ENCODE measurements around the gene ZFPL1. TPM values are rescaled to one million over a fixed set of nuclear protein-coding genes. Genes with fewer than 3 reads are reported as not detected.

ZFPL1 gene
- total and polyA plus RNA-seq, 10 of the 15 experiments (the other 5 are each of a cell fraction or from before 2014, with no cell fraction given), result 2.2 to 37.8 (median 27.0) TPM

DNA sequence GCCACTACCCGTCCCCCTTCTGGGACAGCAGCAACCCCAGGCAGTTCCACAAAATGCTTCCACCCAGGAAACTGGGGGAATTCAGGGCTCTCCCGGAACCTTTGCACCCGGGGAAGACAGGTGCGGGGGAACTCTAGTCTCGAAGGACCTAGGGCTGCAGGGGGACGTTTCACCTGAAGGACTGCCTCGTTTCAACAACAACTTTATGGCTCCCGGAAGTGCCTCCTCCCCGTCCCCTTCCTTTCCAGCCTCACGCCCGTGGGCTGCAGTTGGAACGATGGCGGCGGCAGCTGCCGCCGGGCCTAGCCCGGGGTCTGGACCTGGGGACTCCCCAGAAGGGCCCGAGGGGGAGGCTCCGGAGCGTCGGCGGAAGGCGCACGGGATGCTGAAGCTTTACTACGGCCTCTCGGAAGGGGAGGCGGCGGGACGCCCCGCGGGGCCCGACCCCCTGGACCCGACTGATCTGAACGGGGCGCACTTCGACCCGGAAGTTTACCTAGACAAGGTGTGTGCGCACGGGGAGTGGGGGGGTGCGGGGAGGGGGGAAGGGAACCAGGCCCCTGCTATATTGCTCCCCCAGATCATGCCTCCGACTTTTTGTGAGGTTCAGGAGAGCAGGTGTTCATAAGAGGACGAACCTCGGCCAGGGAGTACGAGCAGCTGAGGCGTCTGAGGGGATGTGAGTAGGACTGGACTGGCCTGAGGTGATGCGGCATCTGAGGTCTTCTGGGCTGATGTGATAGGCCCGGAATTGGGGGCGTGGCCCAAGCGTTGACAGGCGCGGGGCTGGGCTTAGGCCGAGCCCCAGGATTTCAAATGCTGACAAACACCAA is 12.2 kb downstream of the ZFPL1 start, which contains the start of gene VPS51 (continued):
- TF ChIP-seq, protein P1, sequence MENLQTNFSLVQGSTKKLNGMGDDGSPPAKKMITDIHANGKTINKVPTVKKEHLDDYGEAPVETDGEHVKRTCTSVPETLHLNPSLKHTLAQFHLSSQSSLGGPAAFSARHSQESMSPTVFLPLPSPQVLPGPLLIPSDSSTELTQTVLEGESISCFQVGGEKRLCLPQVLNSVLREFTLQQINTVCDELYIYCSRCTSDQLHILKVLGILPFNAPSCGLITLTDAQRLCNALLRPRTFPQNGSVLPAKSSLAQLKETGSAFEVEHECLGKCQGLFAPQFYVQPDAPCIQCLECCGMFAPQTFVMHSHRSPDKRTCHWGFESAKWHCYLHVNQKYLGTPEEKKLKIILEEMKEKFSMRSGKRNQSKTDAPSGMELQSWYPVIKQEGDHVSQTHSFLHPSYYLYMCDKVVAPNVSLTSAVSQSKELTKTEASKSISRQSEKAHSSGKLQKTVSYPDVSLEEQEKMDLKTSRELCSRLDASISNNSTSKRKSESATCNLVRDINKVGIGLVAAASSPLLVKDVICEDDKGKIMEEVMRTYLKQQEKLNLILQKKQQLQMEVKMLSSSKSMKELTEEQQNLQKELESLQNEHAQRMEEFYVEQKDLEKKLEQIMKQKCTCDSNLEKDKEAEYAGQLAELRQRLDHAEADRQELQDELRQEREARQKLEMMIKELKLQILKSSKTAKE (IDR thresholded peaks at IDR 0.05; ENCODE audit: low read depth, poor library complexity, severe bottlenecking), result peak; percentile 66
- TF ChIP-seq RUNX3 (IDR thresholded peaks at IDR 0.05; ENCODE audit: low read length) (peak; percentile 83), MTA2 (IDR thresholded peaks at IDR 0.05; ENCODE audit: low read depth) (peak; percentile 70; the same call in 1 of the 2 replicates), TARDBP (IDR thresholded peaks at IDR 0.05; ENCODE audit: borderline replicate concordance) (peak; percentile 100), PML (IDR thresholded peaks at IDR 0.05; ENCODE audit: low read length) (peak; percentile 87), CHD1 (IDR thresholded peaks at IDR 0.05; ENCODE audit: low read depth, low read length) (no peak), YBX1 (IDR thresholded peaks at IDR 0.05) (no peak), SMAD5 (IDR thresholded peaks at IDR 0.05; ENCODE audit: low read depth) (peak; percentile 80; the same call in 1 of the 2 replicates), CREM (IDR thresholded peaks at IDR 0.05; ENCODE audit: low read depth) (peak; percentile 91), ZBED1 (IDR thresholded peaks at IDR 0.05; ENCODE audit: borderline replicate concordance) (0 out of 2 replicates have a peak, but pooled peaks have one; percentile 51), SIX5 (IDR thresholded peaks at IDR 0.05; ENCODE audit: low read depth, low read length, severe bottlenecking) (peak; percentile 94), ZNF207 (IDR thresholded peaks at IDR 0.05; ENCODE audit: borderline replicate concordance) (peak; percentile 99), RAD51 (IDR thresholded peaks at IDR 0.05) (0 out of 2 replicates have a peak, but pooled peaks have one; percentile 11), CBFB (IDR thresholded peaks at IDR 0.05; ENCODE audit: low read depth) (peak; percentile 74), POLR2AphosphoS2 (IDR thresholded peaks at IDR 0.05; ENCODE audit: low read depth, low read length) (peak; percentile 82), HDAC2 (IDR thresholded peaks at IDR 0.05) (no peak), SPI1 (IDR thresholded peaks at IDR 0.05; ENCODE audit: borderline replicate concordance, insufficient read depth, low read depth, low read length) (no peak), CHD2 (IDR thresholded peaks at IDR 0.05; ENCODE audit: borderline replicate concordance, low read depth, low read length) (peak; percentile 64; the same call in 1 of the 2 replicates)
- TF ChIP-seq, protein P2, sequence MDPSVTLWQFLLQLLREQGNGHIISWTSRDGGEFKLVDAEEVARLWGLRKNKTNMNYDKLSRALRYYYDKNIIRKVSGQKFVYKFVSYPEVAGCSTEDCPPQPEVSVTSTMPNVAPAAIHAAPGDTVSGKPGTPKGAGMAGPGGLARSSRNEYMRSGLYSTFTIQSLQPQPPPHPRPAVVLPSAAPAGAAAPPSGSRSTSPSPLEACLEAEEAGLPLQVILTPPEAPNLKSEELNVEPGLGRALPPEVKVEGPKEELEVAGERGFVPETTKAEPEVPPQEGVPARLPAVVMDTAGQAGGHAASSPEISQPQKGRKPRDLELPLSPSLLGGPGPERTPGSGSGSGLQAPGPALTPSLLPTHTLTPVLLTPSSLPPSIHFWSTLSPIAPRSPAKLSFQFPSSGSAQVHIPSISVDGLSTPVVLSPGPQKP (IDR thresholded peaks at IDR 0.05; ENCODE audit: low read depth, low read length), result peak; percentile 98
- TF ChIP-seq, protein P3, sequence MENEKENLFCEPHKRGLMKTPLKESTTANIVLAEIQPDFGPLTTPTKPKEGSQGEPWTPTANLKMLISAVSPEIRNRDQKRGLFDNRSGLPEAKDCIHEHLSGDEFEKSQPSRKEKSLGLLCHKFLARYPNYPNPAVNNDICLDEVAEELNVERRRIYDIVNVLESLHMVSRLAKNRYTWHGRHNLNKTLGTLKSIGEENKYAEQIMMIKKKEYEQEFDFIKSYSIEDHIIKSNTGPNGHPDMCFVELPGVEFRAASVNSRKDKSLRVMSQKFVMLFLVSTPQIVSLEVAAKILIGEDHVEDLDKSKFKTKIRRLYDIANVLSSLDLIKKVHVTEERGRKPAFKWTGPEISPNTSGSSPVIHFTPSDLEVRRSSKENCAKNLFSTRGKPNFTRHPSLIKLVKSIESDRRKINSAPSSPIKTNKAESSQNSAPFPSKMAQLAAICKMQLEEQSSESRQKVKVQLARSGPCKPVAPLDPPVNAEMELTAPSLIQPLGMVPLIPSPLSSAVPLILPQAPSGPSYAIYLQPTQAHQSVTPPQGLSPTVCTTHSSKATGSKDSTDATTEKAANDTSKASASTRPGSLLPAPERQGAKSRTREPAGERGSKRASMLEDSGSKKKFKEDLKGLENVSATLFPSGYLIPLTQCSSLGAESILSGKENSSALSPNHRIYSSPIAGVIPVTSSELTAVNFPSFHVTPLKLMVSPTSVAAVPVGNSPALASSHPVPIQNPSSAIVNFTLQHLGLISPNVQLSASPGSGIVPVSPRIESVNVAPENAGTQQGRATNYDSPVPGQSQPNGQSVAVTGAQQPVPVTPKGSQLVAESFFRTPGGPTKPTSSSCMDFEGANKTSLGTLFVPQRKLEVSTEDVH (IDR thresholded peaks at IDR 0.05; ENCODE audit: low read depth, partially characterized antibody), result peak; percentile 94
- TF ChIP-seq, protein P4, sequence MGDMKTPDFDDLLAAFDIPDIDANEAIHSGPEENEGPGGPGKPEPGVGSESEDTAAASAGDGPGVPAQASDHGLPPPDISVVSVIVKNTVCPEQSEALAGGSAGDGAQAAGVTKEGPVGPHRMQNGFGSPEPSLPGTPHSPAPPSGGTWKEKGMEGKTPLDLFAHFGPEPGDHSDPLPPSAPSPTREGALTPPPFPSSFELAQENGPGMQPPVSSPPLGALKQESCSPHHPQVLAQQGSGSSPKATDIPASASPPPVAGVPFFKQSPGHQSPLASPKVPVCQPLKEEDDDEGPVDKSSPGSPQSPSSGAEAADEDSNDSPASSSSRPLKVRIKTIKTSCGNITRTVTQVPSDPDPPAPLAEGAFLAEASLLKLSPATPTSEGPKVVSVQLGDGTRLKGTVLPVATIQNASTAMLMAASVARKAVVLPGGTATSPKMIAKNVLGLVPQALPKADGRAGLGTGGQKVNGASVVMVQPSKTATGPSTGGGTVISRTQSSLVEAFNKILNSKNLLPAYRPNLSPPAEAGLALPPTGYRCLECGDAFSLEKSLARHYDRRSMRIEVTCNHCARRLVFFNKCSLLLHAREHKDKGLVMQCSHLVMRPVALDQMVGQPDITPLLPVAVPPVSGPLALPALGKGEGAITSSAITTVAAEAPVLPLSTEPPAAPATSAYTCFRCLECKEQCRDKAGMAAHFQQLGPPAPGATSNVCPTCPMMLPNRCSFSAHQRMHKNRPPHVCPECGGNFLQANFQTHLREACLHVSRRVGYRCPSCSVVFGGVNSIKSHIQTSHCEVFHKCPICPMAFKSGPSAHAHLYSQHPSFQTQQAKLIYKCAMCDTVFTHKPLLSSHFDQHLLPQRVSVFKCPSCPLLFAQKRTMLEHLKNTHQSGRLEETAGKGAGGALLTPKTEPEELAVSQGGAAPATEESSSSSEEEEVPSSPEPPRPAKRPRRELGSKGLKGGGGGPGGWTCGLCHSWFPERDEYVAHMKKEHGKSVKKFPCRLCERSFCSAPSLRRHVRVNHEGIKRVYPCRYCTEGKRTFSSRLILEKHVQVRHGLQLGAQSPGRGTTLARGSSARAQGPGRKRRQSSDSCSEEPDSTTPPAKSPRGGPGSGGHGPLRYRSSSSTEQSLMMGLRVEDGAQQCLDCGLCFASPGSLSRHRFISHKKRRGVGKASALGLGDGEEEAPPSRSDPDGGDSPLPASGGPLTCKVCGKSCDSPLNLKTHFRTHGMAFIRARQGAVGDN (IDR thresholded peaks at IDR 0.05), result peak; percentile 77

Data from GM12878 (cell line).